ENCODE measurements around the gene CHCHD6. TPM values are rescaled to one million over a fixed set of nuclear protein-coding genes. Genes with fewer than 3 reads are reported as not detected.

CHCHD6 gene
- total RNA-seq, 2 experiments from 2014 or later: 8.7 to 9.3 TPM

DNA sequence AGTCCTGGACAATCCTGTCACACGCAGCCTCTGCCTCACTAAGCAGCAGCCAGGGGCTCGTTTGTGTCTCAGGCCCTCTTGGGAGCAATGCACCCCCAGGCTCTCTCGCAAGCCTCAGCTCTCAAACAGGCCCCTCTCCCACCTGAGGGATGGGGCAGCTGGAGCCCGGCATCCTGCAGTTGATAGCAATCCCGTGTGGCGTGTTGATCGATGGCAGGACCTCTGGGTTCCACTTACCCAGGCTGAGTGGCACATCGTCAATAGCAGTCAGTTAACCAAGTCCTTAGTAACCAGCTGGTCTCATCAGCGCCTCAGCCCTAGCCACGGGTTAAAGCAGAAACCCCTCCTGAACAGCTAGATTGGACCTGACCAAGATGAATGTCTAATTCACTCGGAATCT lies 242.4 kb downstream of the CHCHD6 start:
- H3K27ac Mint-ChIP-seq: no peak overlapping the region
- no peaks in the 10 kb centered on the region for H3K27me3 ChIP-seq (ENCODE audit: control insufficient read depth in 1 of 2, insufficient read depth in 2 of 2, low read length in 2 of 2)
- peaks cover 8% of the 10 kb centered on the region for H3K36me3 Mint-ChIP-seq (ENCODE audit: low read depth)
- no peaks in the 10 kb centered on the region for H3K27me3 Mint-ChIP-seq
- no peak overlapping the region for H3K27ac ChIP-seq (ENCODE audit: low read depth in 1 of 2, low read length in 2 of 2)
- no peak for ATAC-seq (ENCODE audit: poor library complexity)
- no peak for DNase-seq
- H3K36me3 ChIP-seq (ENCODE audit: insufficient read depth, low read length): no peaks in the 10 kb centered on the region
- ChIA-PET POLR2A (no interaction called here), CTCF (no interaction called here)
- H3K4me3 Mint-ChIP-seq: no peak overlapping the region
- H3K9me3 Mint-ChIP-seq: no peaks in the 10 kb centered on the region
- H3K4me1 ChIP-seq (ENCODE audit: insufficient read depth, low read length): no peaks in the 10 kb centered on the region
- intact Hi-C loops (cut with DNase I, micrococcal nuclease): no loop called here
- H3K4me1 Mint-ChIP-seq (ENCODE audit: low read depth): peaks cover 5% of the 10 kb centered on the region
- TF ChIP-seq, protein P1, sequence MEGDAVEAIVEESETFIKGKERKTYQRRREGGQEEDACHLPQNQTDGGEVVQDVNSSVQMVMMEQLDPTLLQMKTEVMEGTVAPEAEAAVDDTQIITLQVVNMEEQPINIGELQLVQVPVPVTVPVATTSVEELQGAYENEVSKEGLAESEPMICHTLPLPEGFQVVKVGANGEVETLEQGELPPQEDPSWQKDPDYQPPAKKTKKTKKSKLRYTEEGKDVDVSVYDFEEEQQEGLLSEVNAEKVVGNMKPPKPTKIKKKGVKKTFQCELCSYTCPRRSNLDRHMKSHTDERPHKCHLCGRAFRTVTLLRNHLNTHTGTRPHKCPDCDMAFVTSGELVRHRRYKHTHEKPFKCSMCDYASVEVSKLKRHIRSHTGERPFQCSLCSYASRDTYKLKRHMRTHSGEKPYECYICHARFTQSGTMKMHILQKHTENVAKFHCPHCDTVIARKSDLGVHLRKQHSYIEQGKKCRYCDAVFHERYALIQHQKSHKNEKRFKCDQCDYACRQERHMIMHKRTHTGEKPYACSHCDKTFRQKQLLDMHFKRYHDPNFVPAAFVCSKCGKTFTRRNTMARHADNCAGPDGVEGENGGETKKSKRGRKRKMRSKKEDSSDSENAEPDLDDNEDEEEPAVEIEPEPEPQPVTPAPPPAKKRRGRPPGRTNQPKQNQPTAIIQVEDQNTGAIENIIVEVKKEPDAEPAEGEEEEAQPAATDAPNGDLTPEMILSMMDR (IDR thresholded peaks at IDR 0.05): no peak
- H3K9me3 ChIP-seq (ENCODE audit: control insufficient read depth in 1 of 2, insufficient read depth in 1 of 2, low read length in 2 of 2): no peaks in the 10 kb centered on the region
- H3K4me3 ChIP-seq (ENCODE audit: low read length): no peak overlapping the region

DNA sequence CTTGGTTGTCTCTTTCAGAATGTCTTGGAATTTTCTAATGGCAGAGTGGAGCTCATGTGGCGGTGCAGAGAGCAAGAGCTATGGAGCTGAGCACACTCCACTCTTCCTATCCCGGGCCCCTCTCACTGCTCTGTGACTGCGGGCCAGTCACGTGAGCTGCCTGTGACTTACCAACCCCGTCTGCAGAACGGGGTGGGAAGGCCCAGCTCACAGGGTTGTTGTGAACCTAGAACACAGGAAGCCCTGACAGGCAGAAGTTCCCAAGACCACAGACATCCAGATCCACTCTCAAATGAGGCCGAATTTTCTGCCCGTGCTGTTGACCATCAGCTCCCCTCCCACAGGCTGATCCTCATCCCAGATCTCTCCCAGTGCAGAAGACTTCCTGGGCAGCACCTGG lies 243.4 kb downstream of the CHCHD6 start:
- H3K9me3 Mint-ChIP-seq: no peaks in the 10 kb centered on the region
- Histone ChIP-seq H3K27ac (ENCODE audit: low read depth in 1 of 2, low read length in 2 of 2) (no peak overlapping the region), H3K36me3 (ENCODE audit: insufficient read depth, low read length) (no peaks in the 10 kb centered on the region), H3K9me3 (ENCODE audit: control insufficient read depth in 1 of 2, insufficient read depth in 1 of 2, low read length in 2 of 2) (no peaks in the 10 kb centered on the region), H3K4me1 (ENCODE audit: insufficient read depth, low read length) (no peaks in the 10 kb centered on the region), H3K27me3 (ENCODE audit: control insufficient read depth in 1 of 2, insufficient read depth in 2 of 2, low read length in 2 of 2) (no peaks in the 10 kb centered on the region), H3K4me3 (ENCODE audit: low read length) (no peak overlapping the region)
- ChIA-PET CTCF (no interaction called here), POLR2A (no interaction called here)
- peak; percentile 46 for ATAC-seq (ENCODE audit: poor library complexity)
- H3K27ac Mint-ChIP-seq: no peak overlapping the region
- H3K27me3 Mint-ChIP-seq: no peaks in the 10 kb centered on the region
- intact Hi-C loops (cut with DNase I, micrococcal nuclease): no loop called here
- TF ChIP-seq, protein P1 (IDR thresholded peaks at IDR 0.05): no peak
- peaks cover 8% of the 10 kb centered on the region for H3K36me3 Mint-ChIP-seq (ENCODE audit: low read depth)
- H3K4me3 Mint-ChIP-seq: no peak overlapping the region
- peaks cover 5% of the 10 kb centered on the region for H3K4me1 Mint-ChIP-seq (ENCODE audit: low read depth)
- no peak for DNase-seq

DNA sequence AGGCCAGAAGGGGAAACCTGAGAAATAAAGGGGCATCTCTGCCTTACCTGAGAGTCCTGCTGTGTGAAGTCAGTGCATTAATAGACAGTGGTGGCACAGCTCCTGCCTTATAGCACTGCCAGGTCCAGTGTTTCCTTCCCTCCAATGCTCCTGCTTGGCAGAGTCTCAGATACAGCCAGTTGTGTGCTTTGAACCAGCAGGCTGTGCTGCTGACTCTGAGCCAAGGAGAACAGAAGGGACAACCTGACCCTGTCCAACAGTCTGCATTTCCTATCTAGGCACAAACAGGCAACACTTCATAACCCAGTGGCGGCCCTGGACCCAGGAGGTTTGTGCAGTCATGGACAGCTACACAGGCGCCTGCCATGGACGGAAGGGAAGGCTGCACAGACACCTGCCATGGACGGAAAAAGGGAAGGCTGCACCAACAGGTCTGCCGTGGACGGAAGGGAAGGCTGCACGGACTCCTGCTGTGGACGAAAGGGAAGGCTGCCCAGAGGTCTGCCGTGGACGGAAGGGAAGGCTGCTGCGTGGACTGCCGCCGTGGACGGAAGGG lies 245.0 kb downstream of the CHCHD6 start:
- Mint-ChIP-seq H3K9me3 (no peaks in the 10 kb centered on the region), H3K27me3 (no peaks in the 10 kb centered on the region), H3K36me3 (ENCODE audit: low read depth) (peaks cover 8% of the 10 kb centered on the region), H3K4me3 (no peak overlapping the region), H3K4me1 (ENCODE audit: low read depth) (peaks cover 5% of the 10 kb centered on the region), H3K27ac (no peak overlapping the region)
- Histone ChIP-seq H3K4me1 (ENCODE audit: insufficient read depth, low read length) (no peaks in the 10 kb centered on the region), H3K4me3 (ENCODE audit: low read length) (no peak overlapping the region), H3K36me3 (ENCODE audit: insufficient read depth, low read length) (no peaks in the 10 kb centered on the region), H3K9me3 (ENCODE audit: control insufficient read depth in 1 of 2, insufficient read depth in 1 of 2, low read length in 2 of 2) (no peaks in the 10 kb centered on the region), H3K27ac (ENCODE audit: low read depth in 1 of 2, low read length in 2 of 2) (no peak overlapping the region), H3K27me3 (ENCODE audit: control insufficient read depth in 1 of 2, insufficient read depth in 2 of 2, low read length in 2 of 2) (no peaks in the 10 kb centered on the region)
- ATAC-seq (ENCODE audit: poor library complexity) (no peak), DNase-seq (no peak)
- intact Hi-C loops (cut with DNase I, micrococcal nuclease): no loop called here
- CTCF ChIA-PET: no interaction called here
- POLR2A ChIA-PET: no interaction called here
- TF ChIP-seq, protein P1 (IDR thresholded peaks at IDR 0.05): no peak
